HCT116 (cell line): ENCODE results near the gene UBAP2L. TPM values are rescaled to one million over a fixed set of nuclear protein-coding genes. Genes with fewer than 3 reads are reported as not detected.
A peak's percentile ranks its signal among the peaks of the same experiment; 100 is the strongest.

ENCODE experiments used
- ATAC-seq: fragments of 200-7000 bp; cut with Tn5 transposase; 2 replicates; pipeline ENCODE4 v1.9.1; 2020; ENCODE audit warnings: mild to moderate bottlenecking, moderate library complexity
- BruUV-seq: library from RNA; stranded (reverse); fragments of 400-500 nt; replicated peaks from 2 replicates; lab custom pipeline; 2021; lab: Mats Ljungman, UMichigan
- CTCF ChIA-PET: fragments of 300-600 bp; sonication (Branson Sonifier 250); formaldehyde crosslinking; loops from one replicate; lab custom pipeline; 2021; ENCODE audit warnings: antibody characterized with exemption; lab: Charles Lee
- POLR2A ChIA-PET: fragments of 300-600, 350-600 bp; sonication (Branson Sonifier 250); formaldehyde crosslinking; loops from one replicate; lab custom pipeline; 2021; ENCODE audit warnings: antibody characterized with exemption; lab: Charles Lee
- RAD21 ChIA-PET, 2 experiments: fragments of 300-600 bp; sonication (Branson Sonifier 250); formaldehyde crosslinking; loops; one replicate each; lab custom pipeline; 2023; ENCODE audit warnings: low total read pairs in 2 of 2; ENCODE audit not compliant: uncharacterized antibody in 2 of 2, unreplicated experiment in 2 of 2, low non-redundant PET in 1 of 2; lab: Charles Lee
- DNase-seq: peaks from one replicate; pipeline ENCODE4 v3.0.0-alpha.2; 2010; ENCODE audit warnings: low read depth, low spot score
- H2AFZ ChIP-seq: fragments of 200-600 bp; shearing (Covaris generic), sonication (generic); 2 replicates; pipeline ENCODE4 v1.6.1; 2017; ENCODE audit warnings: low read depth, mixed run types, mixed read lengths, antibody characterized with exemption, low read length; ENCODE audit not compliant: poor library complexity, severe bottlenecking
- H3K27ac ChIP-seq: 2 replicates; pipeline ENCODE4 v1.5.1; 2012; ENCODE audit warnings: low read depth, low read length
- H3K27me3 ChIP-seq: fragments of 200-600 bp; sonication (generic); 2 replicates; pipeline ENCODE4 v1.6.1; 2016; ENCODE audit warnings: mixed run types, low read length, mixed read lengths; ENCODE audit not compliant: insufficient read depth
- H3K36me3 ChIP-seq, 2 experiments: fragments of 200-500 bp in 1 of 2; fragments of 200-600 bp in 1 of 2; sonication (Bioruptor generic) in 1 of 2; sonication (generic) in 1 of 2; 2 replicates each; pipeline versions ENCODE4 v1.5.1 to v1.6.1; 2014 to 2016; ENCODE audit warnings: low read length in 2 of 2, inconsistent platforms in 1 of 2, mixed read lengths in 1 of 2, mixed run types in 1 of 2; ENCODE audit not compliant: insufficient read depth in 2 of 2, control insufficient read depth in 1 of 2
- H3K4me1 ChIP-seq, 2 experiments: fragments of 200-600 bp in 1 of 2; sonication (generic) in 1 of 2; 2 replicates each; pipeline versions ENCODE4 v1.5.1 to v1.6.1; 2012 to 2017; ENCODE audit warnings: low read length in 2 of 2, inconsistent platforms in 1 of 2, mild to moderate bottlenecking in 1 of 2, mixed read lengths in 1 of 2, mixed run types in 1 of 2, moderate library complexity in 1 of 2; ENCODE audit not compliant: insufficient read depth in 2 of 2, control insufficient read depth in 1 of 2
- H3K4me2 ChIP-seq: fragments of 200-600 bp; sonication (generic); 2 replicates; pipeline ENCODE4 v1.6.1; 2017; ENCODE audit warnings: mixed run types, low read length, mixed read lengths
- H3K4me3 ChIP-seq, 2 experiments: fragments of 200-600 bp in 1 of 2; sonication (generic) in 1 of 2; replicated peaks in 1 of 2; 2 replicates each; pipeline ENCODE4 v1.5.1; 2011 to 2016; ENCODE audit warnings: low read length in 2 of 2, control low read depth in 1 of 2, low read depth in 1 of 2, mild to moderate bottlenecking in 1 of 2, mixed read lengths in 1 of 2, mixed run types in 1 of 2
- H3K79me2 ChIP-seq: fragments of 200-600 bp; sonication (generic); 2 replicates; pipeline ENCODE4 v1.6.1; 2017; ENCODE audit warnings: mild to moderate bottlenecking, mixed run types, low read length, moderate library complexity, mixed read lengths; ENCODE audit not compliant: insufficient read depth
- H3K9ac ChIP-seq: fragments of 200-600 bp; sonication (generic); 2 replicates; pipeline ENCODE4 v1.6.1; 2016; ENCODE audit warnings: low read length, mixed read lengths
- H3K9me2 ChIP-seq: fragments of 200-600 bp; sonication (generic), shearing (Covaris generic); 2 replicates; pipeline ENCODE4 v1.6.1; 2017; ENCODE audit warnings: mixed run types, mild to moderate bottlenecking, moderate library complexity; ENCODE audit not compliant: insufficient read depth
- H3K9me3 ChIP-seq, 2 experiments: fragments of 200-500 bp in 1 of 2; fragments of 200-600 bp in 1 of 2; sonication (Bioruptor generic) in 1 of 2; sonication (generic) in 1 of 2; 2 replicates each; pipeline ENCODE4 v1.6.1; 2014 to 2017; ENCODE audit warnings: low read length in 2 of 2, mixed read lengths in 2 of 2, inconsistent platforms in 1 of 2, low read depth in 1 of 2, mild to moderate bottlenecking in 1 of 2, mixed run types in 1 of 2, moderate library complexity in 1 of 2; ENCODE audit not compliant: control insufficient read depth in 1 of 2, insufficient read depth in 1 of 2
- H4K20me1 ChIP-seq: fragments of 200-600 bp; sonication (generic), shearing (Covaris generic); 2 replicates; pipeline ENCODE4 v1.6.1; 2017; ENCODE audit warnings: mixed run types, mild to moderate bottlenecking, moderate library complexity; ENCODE audit not compliant: insufficient read depth
- EGR1 ChIP-seq: IDR thresholded peaks from 2 replicates; pipeline ENCODE4 v1.6.1; 2012; ENCODE audit warnings: low read depth
- EZH2 ChIP-seq: fragments of 200-600 bp; sonication (generic); IDR thresholded peaks from 2 replicates; pipeline ENCODE4 v1.6.1; 2017; ENCODE audit warnings: antibody characterized with exemption, mixed run types
- EZH2phosphoT487 ChIP-seq: fragments of 200-600 bp; IDR thresholded peaks from 2 replicates; pipeline ENCODE4 v1.6.1; 2018; ENCODE audit warnings: antibody characterized with exemption, borderline replicate concordance
- JUND ChIP-seq: IDR thresholded peaks from 2 replicates; pipeline ENCODE4 v1.6.1; 2012
- RAD21 ChIP-seq: IDR thresholded peaks from 2 replicates; pipeline ENCODE4 v1.6.1; 2012; ENCODE audit warnings: low read depth, mild to moderate bottlenecking
- REST ChIP-seq: IDR thresholded peaks from 2 replicates; pipeline ENCODE4 v1.6.1; 2012; ENCODE audit warnings: low read depth
- SRF ChIP-seq: IDR thresholded peaks from 2 replicates; pipeline ENCODE4 v1.6.1; 2012; ENCODE audit warnings: low read depth
- TCF7L2 ChIP-seq: IDR thresholded peaks from 2 replicates; pipeline ENCODE4 v1.7.0; 2011; ENCODE audit warnings: borderline replicate concordance, inconsistent platforms; ENCODE audit not compliant: insufficient read depth, insufficient read length; ENCODE audit errors: extremely low read depth
- ZBTB33 ChIP-seq: IDR thresholded peaks from 2 replicates; pipeline ENCODE4 v1.6.1; 2011; ENCODE audit warnings: mild to moderate bottlenecking, low read length, moderate library complexity; ENCODE audit not compliant: insufficient replicate concordance; ENCODE audit errors: extremely low read depth
- ZNF274 ChIP-seq: fragments of 200-500 bp; sonication (Bioruptor generic); IDR thresholded peaks from 2 replicates; pipeline ENCODE4 v1.6.1; 2014; ENCODE audit warnings: mild to moderate bottlenecking, low read depth, low read length, inconsistent platforms
- intact Hi-C: fragments of 100-400 bp; cut with micrococcal nuclease; formaldehyde crosslinking; loops from 2 replicates; pipeline ENCODE4 v1.10.0; 2022
- total RNA-seq: library from RNA; stranded (reverse); gene quantifications from one replicate; pipeline ENCODE4 v1.2.1, GENCODE V29; 2021; ENCODE audit not compliant: unreplicated experiment

Gene UBAP2L
- total RNA-seq, 1 experiment from 2014 or later: 189 TPM

GRCh38 chr1:154222518-154222917 lies 1.8 kb downstream of the UBAP2L start:
- H2AFZ ChIP-seq: no peak overlapping the region
- intact Hi-C loops: no loop called here
- H3K9ac ChIP-seq: no peak overlapping the region
- peak overlapping the region; percentile 81 to 87 for H3K4me3 ChIP-seq
- TF ChIP-seq ZBTB33 (no peak), EZH2phosphoT487 (no peak), SRF (no peak), JUND (no peak), RAD21 (no peak), EGR1 (no peak), EZH2 (no peak), ZNF274 (no peak)
- H3K9me2 ChIP-seq: no peaks in the 10 kb centered on the region
- DNase-seq (no peak), ATAC-seq (no peak)
- ChIA-PET POLR2A (no interaction called here), CTCF (no interaction called here), RAD21 (no interaction called here)
- H3K4me2 ChIP-seq: peak overlapping the region; percentile 83
- H3K79me2 ChIP-seq: peaks cover 94% of the 10 kb centered on the region
- H3K9me3 ChIP-seq: no peaks in the 10 kb centered on the region
- H3K4me1 ChIP-seq: peaks cover 8 to 20% of the 10 kb centered on the region in 2 experiments; a peak in 3 of 4 replicates
- no TSS peak for BruUV-seq
- H3K27me3 ChIP-seq: no peaks in the 10 kb centered on the region
- peaks cover 13% of the 10 kb centered on the region; the same call in 1 of the 2 replicates for H4K20me1 ChIP-seq
- H3K27ac ChIP-seq: no peak overlapping the region
- peaks cover 14 to 35% of the 10 kb centered on the region in 2 experiments for H3K36me3 ChIP-seq

- H4K20me1 ChIP-seq: peaks cover 13% of the 10 kb centered on the region; the same call in 1 of the 2 replicates
- ChIA-PET CTCF (no interaction called here), RAD21 (no interaction called here), POLR2A (no interaction called here)
- no peak for TF ChIP-seq SRF
- TF ChIP-seq REST: no peak
- no peak for TF ChIP-seq TCF7L2
- BruUV-seq: no TSS peak
- intact Hi-C loops: no loop called here
- no peak overlapping the region for H2AFZ ChIP-seq
- peaks cover 94% of the 10 kb centered on the region for H3K79me2 ChIP-seq
- no peak overlapping the region for H3K4me3 ChIP-seq
- H3K4me2 ChIP-seq: peak overlapping the region; percentile 83
- DNase-seq: no peak
- peaks cover 8 to 20% of the 10 kb centered on the region in 2 experiments; a peak in 3 of 4 replicates for H3K4me1 ChIP-seq
- ATAC-seq: no peak
- no peaks in the 10 kb centered on the region for H3K9me3 ChIP-seq
- no peak overlapping the region for H3K27ac ChIP-seq
- no peak overlapping the region for H3K9ac ChIP-seq
- H3K9me2 ChIP-seq: no peaks in the 10 kb centered on the region
- H3K36me3 ChIP-seq: peaks cover 14 to 31% of the 10 kb centered on the region in 2 experiments
- H3K27me3 ChIP-seq: no peaks in the 10 kb centered on the region
Observed at GRCh38 chr1:154222918-154223317, 2.2 kb downstream of the UBAP2L start.
